NCI-H2081 treated with DMSO at 0.1 percent for 48 hours (cell line): Measurements from ENCODE around the gene EMILIN1.

Experiments used
- DNase-seq: peaks from one replicate; lab custom pipeline; 2025; lab: John Stamatoyannopoulos, UW

The EMILIN1 gene

GRCh38 chr2:27078267-27079194, at the start of gene EMILIN1:
TSS of gene EMILIN1 (plus strand) at chr2:27078615. CDS start at chr2:27079066, 451 bp downstream.
- no peak for DNase-seq

GRCh38 chr2:27029051-27029450, 49.4 kb upstream of the EMILIN1 start:
- no peak for DNase-seq

- DNase-seq: peak; percentile 77
These were observed 45.7 kb upstream of the EMILIN1 start, which contains the start of gene TMEM214 for GRCh38 chr2:27032495-27033252. TSS of gene TMEM214 (plus strand) at chr2:27032965. CDS start at chr2:27033016, 51 bp downstream.

- no peak for DNase-seq
These were observed 45.1 kb upstream of the EMILIN1 start for GRCh38 chr2:27033253-27033852.

GRCh38 chr2:27038012-27038411, 40.4 kb upstream of the EMILIN1 start:
- no peak for DNase-seq

- no peak for DNase-seq
These were observed 39.6 kb upstream of the EMILIN1 start for GRCh38 chr2:27038631-27039339.

- DNase-seq: no peak
These were observed 39.0 kb upstream of the EMILIN1 start for GRCh38 chr2:27039426-27039825.

GRCh38 chr2:27039871-27040270, 38.5 kb upstream of the EMILIN1 start:
- DNase-seq: no peak

GRCh38 chr2:27040282-27040681, 38.1 kb upstream of the EMILIN1 start:
- no peak for DNase-seq

- no peak for DNase-seq
These were observed 36.7 kb upstream of the EMILIN1 start for GRCh38 chr2:27041752-27042151.

- no peak for DNase-seq
These were observed 36.2 kb upstream of the EMILIN1 start for GRCh38 chr2:27042159-27042661.

- DNase-seq: no peak
These were observed 35.3 kb upstream of the EMILIN1 start for GRCh38 chr2:27042985-27043634.

- DNase-seq: no peak
These were observed 28.8 kb upstream of the EMILIN1 start for GRCh38 chr2:27049422-27050280.

- peak; percentile 92 for DNase-seq
These were observed 28.0 kb upstream of the EMILIN1 start for GRCh38 chr2:27050281-27050995.

GRCh38 chr2:27050996-27051901, 27.2 kb upstream of the EMILIN1 start, which contains the start of gene AGBL5:
TSS of gene AGBL5 (plus strand) at chr2:27051668. CDS start at chr2:27052959, 1,291 bp downstream.
- peak; percentile 71 for DNase-seq

- DNase-seq: no peak
These were observed 26.3 kb upstream of the EMILIN1 start for GRCh38 chr2:27051902-27052645.

GRCh38 chr2:27053321-27053720, 25.1 kb upstream of the EMILIN1 start:
- DNase-seq: no peak
